GM21717 (cell line): ENCODE results near the gene GGCX.
"Not testable (repeated sequence)": the region's sequence is repeated elsewhere in the genome, so short reads cannot be mapped to it uniquely, and the experiment has no call there.

Source experiments
- ATAC-seq: cut with Tn5 transposase; IDR thresholded peaks from one replicate; pipeline ENCODE4 v1.9.1; 2021; ENCODE audit warnings: mild to moderate bottlenecking, moderate library complexity; ENCODE audit not compliant: unreplicated experiment

The GGCX gene

DNA sequence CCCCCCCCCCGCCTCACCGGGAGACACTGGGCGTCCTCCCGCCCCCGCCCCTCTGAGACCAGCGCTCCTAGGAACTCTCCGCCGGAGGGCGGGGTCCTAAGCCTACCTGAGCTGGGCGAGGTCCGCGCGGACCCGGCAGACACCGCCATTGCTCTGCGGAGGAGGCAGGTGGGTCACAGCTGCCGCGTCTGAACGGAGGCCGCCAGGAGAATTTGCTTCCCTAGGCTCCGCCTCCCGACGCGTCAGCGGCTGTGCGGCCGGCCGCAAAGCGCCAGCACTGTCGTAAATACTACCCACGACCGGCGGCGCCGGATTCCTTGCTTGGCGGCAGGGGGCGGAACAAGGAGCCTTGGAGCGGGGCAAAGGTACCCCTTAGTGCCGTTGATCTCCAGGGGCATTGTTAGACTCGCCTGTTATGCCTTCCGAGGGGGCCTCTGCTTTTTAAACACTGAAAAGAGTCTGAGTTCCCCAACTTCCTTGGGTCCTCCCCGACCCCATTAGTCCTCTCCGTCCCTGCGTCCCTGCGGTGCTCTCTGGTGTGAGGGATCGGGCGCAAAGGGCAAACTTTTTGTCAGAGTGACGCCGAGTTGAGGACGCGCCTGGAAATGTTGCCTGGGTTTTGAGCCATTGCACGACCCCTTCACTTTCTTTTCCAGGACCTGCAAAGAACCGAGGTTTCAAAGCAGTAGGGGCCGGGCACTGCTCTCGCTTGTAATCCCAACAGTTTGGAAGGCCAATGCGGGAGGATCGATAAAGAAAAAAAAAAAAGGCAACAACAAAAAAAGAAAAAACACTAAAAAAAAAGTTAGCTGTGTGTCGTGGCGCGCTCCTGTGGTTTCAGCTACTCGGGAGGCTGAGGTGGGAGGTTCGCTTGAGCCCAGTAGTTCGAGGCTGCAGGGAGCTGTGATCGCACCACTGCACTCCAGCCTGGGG lies at the start of gene GGCX:
Gene GGCX, minus strand, starts transcription at position 214 of the 933 bp plus-strand sequence. Its CDS starts 65 bp downstream, at position 149.
- ATAC-seq, result peak; percentile 83

GRCh38 chr2:85607268-85608215 lies 46.2 kb upstream of the GGCX start:
- no peak for ATAC-seq

DNA sequence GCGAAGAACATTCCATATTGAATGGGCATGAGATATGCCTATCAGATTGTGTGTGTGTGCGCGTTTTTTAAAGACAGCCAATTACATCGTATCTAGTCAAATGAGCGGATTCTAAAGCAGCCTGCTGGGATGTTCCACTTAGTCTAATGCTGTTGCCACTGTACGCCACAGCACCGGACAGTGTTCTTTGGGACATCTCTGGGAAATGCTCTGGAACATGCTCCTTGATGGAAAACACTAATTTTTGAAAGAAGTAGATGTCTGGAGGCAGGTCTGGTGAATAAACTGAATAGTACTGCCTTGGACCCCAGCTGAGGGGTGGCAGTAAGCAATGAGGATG lies 44.8 kb upstream of the GGCX start:
- no peak for ATAC-seq

GRCh38 chr2:85605406-85606115 lies 44.3 kb upstream of the GGCX start:
- no peak for ATAC-seq

DNA sequence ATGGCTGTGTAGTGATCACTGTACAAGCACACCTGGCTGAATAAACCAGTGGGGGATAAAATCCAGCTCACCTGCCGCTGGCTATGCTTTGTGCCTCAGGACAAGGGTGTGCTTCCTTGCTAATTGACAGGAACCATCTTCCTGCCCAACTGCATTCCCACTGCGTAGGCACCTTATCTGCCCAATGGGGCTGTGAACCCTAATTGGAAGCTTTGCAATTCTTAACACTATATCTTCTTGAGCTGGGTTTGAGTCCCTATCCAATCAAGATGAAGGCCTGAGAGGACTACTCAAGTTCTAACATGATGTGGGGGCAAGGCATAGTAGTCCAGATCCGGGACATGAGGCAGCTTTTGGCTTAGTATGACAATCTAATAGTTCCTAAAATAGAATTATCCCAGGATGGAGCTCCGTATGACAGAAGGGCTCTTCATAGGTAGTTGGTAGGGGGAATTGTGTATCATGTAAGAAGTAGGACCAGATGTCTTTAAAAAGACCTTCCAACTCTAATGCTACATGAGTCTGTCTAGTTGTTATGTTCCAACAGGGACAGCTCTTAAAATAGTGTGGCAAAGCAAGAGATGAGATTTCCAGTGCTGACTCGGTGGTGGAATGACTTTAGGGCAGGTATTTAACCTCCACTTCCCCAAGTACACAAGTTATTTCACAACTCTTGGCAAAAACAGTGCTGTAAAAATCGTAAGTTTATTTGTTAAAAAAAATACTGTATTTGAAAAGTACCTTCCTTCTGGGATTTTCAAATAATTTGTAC lies 43.5 kb upstream of the GGCX start:
- ATAC-seq, result no peak

DNA sequence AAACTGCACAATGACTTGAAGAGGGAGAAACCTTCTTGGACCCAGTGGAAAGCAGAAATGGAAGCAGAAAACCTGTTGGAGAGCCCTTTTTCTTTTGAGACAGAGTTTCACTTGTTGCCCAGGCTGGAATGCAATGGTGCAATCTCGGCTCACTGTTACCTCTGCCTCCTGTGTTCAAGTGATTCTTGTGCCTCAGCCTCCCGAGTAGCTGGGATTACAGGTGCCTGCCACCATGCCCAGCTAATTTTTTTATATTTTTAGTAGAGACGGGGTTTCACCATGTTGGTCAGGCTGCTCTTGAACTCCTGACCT lies 42.8 kb upstream of the GGCX start:
- ATAC-seq, result not testable (repeated sequence)

- ATAC-seq, result peak; percentile 92
These were observed 41.4 kb upstream of the GGCX start, which contains the start of gene TMEM150A for GRCh38 chr2:85602476-85603234. Gene TMEM150A (minus strand): TSS chr2:85602698. CDS start chr2:85601948, 750 bp downstream.

GRCh38 chr2:85601771-85602475 lies 40.6 kb upstream of the GGCX start:
- peak; percentile 24 for ATAC-seq

- ATAC-seq, result no peak
These were observed 39.9 kb upstream of the GGCX start for GRCh38 chr2:85600951-85601770.

GRCh38 chr2:85600235-85600575 lies 38.9 kb upstream of the GGCX start:
- no peak for ATAC-seq

DNA sequence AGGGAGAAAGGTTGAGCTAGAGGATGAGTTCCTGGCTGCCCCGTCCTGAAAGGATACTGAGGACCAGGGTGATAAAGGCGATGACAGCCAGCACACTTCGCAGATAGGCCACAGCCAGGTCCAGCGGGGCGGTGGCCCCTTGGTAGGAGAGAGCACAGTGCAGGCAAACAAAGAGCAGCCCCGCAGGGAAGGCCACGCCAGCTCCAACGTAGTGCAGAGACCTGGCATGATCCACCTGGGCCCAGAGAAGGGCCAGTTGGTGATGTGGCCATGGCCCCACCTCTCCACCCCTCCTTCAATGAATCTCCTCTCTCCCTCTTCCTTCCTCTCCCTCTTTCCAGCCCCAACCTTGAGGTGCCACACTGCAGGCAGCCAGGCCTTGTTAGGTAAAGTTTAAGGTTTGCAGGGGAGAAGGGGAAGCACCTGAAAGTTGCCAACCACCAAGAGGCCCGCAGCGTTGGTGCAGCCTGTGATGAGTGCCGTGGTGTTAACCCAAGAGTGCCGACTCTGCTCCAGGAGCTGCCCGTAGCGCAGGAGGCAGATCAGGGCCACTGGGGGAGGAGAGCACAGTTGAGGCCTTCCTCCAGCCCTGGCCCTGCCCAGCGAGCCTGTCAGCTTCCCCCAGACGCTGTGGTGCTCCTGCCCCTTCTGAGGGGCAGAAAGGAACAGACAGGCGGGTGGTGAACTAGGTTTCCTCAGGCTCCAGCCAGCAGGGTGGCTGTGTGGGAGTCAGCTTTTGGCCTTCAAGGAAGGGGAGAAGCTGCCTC lies 38.4 kb upstream of the GGCX start:
- ATAC-seq, result no peak

GRCh38 chr2:85598594-85599340 lies 37.5 kb upstream of the GGCX start:
- no peak for ATAC-seq

GRCh38 chr2:85597241-85597640 lies 35.9 kb upstream of the GGCX start:
- no peak for ATAC-seq

- ATAC-seq, result no peak
These were observed 35.3 kb upstream of the GGCX start for GRCh38 chr2:85596486-85597143.

- ATAC-seq, result no peak
These were observed 34.7 kb upstream of the GGCX start for GRCh38 chr2:85596026-85596333.

- peak; percentile 98 for ATAC-seq
These were observed 34.2 kb upstream of the GGCX start, which contains the start of gene RNF181 for GRCh38 chr2:85595301-85596025. Gene RNF181 (plus strand): TSS chr2:85595745. CDS start chr2:85595764, 19 bp downstream.
